OCI-M2 (cell line): Measurements from ENCODE around the gene TMEM151B.
"Not testable (repeated sequence)": the region's sequence is repeated elsewhere in the genome, so short reads cannot be mapped to it uniquely, and the experiment has no call there.

Source experiments
- DNase-seq: peaks from one replicate; lab custom pipeline; 2025; ENCODE audit not compliant: unreplicated experiment; lab: John Stamatoyannopoulos, UW

The TMEM151B gene

GRCh38 chr6:44269921-44270525 is at the start of gene TMEM151B:
Gene TMEM151B, plus strand, starts transcription at chr6:44270450. Its CDS starts 293 bp downstream, at chr6:44270743.
- no peak for DNase-seq

GRCh38 chr6:44220913-44221290 is 49.3 kb upstream of the TMEM151B start:
- DNase-seq = no peak

GRCh38 chr6:44221291-44221960 is 48.8 kb upstream of the TMEM151B start:
- peak; percentile 38 for DNase-seq

DNA sequence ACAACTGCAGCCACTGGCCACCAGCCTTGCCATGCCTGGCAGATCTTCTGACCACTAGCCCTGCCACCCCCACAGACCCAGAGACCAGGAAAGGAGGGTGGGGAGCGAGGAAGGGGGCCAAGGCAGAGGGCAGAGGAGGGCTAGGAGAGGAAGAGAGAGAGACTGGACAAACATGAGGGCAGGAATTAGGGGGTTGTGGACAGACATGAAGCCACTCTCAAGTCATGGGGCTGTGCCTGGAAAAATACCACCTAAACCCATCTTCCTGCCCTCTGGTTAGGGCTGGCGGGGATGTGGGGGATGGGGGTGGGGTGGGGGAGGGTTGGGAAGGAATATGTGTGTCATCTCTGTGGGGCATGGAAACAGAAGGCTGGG is 48.3 kb upstream of the TMEM151B start:
- DNase-seq = no peak

- DNase-seq = no peak
These were observed 47.5 kb upstream of the TMEM151B start for GRCh38 chr6:44222486-44223318.

DNA sequence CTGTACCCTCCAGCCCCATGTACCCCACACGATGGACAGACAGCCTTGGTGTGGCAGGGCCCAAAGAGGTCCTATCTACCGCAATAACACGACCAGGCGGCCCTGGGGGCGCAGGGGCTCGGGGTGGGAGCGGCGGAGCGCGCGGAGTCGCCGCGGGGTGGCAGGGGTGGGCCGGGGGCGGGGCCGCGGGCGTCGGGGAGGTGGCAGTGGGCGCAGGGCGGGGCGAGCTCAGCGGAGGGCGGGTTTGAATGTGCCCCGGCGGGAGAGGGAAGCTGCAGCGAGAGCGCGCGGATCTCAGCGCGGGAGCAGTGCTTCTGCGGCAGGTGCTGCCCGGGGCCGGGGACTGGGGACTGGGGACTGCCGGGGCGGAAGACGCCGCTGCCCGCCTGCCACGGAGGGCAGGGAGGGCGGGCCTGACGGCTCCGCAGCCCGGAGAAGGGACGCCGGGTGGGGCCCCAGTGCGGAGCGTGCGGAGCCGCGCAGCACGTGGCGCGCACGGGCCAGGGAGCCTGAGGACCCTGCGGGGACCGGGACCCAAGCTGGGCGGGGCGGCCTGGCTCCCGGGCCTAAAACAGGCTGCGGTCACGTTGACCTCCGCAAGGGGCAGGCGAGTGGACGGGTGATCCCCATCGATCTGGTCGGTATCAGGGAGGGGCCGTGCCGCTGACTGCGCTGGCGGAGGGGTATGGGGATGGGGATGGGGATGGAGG is 46.8 kb upstream of the TMEM151B start, which contains the start of gene SLC29A1:
Gene SLC29A1, plus strand, starts transcription at position 277 of the 710 bp plus-strand sequence. CDS start 3,719 bp downstream, outside the sequence.
- no peak for DNase-seq

DNA sequence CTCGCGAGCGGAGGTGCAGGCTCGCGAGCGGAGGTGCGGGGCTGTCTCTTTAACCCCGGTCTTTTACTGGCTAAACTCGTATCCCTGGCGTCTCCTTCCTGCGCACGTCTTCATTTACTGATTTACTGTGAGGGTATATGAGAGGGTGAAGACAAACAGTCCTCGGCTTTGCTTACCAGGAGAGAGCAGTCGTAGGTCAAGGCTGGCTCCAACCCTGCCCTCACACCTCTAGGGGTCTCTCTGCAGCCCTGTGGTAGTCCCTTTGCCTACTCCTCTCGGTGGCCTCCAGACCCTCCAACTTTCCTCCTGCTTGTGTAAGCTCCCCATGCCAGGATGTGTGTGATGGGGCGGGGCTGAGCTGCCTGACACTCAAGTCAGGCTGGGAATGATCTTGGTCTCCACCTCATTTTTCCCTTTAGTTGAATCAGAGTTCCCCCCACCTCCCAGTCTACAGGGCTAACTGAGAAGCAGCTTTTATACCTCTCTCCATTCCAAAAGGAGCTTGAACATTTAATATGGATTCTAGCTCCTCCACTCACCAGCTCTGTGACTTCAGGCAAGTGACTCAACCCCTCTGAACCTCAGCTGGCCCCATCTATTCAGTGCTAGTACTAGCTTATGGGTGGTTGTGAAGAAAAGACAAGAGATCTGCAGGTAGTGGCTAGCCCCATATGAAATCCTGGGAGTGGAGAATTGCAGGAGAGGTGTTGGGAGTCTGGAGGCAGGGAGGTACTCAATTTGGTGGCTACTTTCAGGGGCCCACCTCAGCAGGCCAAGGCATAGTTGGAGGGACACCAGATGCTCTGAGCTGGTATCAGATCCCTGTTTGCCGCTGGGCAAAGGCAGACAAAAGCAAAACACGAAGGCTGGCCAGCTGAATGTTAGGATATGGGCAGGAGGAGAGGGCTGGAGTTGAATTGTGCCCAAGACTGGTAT is 46.0 kb upstream of the TMEM151B start:
- DNase-seq = no peak

- DNase-seq = no peak
These were observed 45.3 kb upstream of the TMEM151B start for GRCh38 chr6:44224965-44225305.

GRCh38 chr6:44225579-44226325 is 44.5 kb upstream of the TMEM151B start:
- no peak for DNase-seq

- DNase-seq = no peak
These were observed 43.7 kb upstream of the TMEM151B start for GRCh38 chr6:44226368-44227147.

DNA sequence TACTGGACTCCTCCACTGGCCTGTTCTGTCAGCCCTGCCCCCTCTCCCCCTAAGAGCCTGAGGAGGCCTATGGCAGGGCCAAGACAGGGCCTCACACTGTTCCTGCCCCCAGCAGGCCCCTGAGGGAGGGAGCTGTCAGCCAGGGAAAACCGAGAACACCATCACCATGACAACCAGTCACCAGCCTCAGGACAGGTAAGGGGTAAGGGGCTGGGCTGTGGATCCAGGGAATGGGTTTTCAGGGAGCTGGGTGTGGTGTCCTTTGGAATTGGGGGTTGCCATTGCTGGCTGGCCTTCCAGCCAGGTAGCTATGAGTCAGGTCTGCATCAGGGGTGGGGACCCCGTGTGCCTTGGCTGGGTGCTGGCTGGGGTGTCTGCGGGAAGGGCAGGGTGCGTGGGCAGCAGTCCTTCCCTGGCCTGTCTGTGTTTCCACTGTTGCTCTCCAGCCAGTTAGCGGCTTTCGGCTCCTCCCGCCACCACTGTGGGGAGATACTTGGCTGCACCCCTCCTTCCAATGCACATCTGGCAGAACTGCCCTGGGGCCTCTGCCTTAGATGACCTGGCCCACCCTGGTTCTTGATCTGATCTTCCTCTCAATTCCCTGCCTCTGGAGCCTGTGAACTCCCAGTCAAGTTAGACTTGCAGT is 43.0 kb upstream of the TMEM151B start:
- DNase-seq = no peak

DNA sequence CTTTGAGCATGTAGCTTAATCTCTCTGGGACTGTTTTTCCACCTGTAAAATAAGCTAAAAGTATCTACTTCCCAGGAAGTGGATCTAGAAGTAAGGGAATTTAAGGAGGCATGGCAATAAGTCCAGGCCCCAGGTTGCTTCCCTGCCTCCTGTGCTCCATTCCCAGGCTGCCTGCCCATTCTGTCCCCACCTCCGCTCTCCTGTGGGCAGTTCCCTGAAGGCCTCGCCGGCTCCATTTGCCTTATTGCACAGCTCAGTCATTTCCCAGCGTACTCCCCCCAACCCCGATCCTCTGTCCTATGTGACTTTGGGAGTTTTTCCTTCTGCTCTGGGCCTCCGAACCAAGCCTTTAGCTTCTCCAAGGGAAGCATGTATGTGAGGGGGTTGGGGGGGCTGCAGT is 42.2 kb upstream of the TMEM151B start:
- no peak for DNase-seq

- DNase-seq = no peak
These were observed 41.8 kb upstream of the TMEM151B start for GRCh38 chr6:44228433-44228832.

DNA sequence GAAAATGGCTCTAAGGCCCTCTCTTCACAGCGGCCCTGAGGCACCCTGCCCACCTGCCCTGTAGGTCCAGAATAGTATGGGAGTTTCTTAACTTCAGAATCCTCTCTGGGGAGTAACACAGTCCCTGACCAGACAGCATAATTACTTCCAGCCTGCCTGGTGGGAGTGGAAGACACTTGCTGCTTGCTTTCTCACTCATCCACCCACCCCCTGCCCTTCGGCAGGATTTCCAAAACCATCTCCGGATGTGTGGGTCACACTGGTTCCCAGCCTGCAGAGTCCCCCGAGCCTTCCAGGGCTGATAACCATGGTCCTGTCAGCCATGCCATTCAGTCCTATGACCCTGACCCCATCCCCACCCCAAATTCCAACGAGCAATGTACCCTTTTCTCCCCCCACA is 41.4 kb upstream of the TMEM151B start:
- no peak for DNase-seq

DNA sequence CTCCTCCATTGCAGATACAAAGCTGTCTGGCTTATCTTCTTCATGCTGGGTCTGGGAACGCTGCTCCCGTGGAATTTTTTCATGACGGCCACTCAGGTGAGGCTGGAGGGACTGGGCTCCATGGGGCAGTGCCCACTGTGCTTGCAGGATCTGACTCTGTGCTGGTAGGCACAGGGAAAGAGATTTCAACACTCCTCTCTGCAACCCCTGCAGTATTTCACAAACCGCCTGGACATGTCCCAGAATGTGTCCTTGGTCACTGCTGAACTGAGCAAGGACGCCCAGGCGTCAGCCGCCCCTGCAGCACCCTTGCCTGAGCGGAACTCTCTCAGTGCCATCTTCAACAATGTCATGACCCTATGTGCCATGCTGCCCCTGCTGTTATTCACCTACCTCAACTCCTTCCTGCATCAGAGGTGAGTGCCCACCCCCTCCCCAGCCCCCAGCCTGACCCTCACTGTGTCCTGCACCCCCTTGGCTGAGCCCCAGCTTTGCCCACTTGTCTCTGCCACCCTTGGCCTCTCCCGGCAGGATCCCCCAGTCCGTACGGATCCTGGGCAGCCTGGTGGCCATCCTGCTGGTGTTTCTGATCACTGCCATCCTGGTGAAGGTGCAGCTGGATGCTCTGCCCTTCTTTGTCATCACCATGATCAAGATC is 40.7 kb upstream of the TMEM151B start:
- DNase-seq = no peak

DNA sequence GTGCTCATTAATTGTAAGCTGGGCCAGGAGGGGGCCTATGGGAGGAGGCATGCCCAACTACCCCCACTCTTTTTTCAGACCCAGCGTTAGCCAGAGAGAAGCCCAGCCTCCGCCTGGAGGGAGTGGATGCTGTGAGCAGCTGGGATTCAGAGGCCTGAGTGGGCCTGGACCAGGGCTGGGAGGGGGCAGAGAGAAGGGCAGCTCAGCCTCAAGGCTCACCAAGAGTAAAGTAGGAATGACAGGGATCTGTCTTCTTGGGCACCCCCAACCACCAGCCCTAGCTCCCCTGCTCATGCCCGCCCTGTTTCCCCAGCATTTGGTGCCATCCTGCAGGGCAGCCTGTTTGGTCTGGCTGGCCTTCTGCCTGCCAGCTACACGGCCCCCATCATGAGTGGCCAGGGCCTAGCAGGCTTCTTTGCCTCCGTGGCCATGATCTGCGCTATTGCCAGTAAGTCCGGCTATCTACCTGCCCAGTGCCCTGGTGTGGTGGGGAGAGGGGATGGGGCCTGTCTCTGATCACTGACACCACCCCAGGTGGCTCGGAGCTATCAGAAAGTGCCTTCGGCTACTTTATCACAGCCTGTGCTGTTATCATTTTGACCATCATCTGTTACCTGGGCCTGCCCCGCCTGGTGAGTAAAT is 40.1 kb upstream of the TMEM151B start:
- no peak for DNase-seq

- not testable (repeated sequence) for DNase-seq
These were observed 38.8 kb upstream of the TMEM151B start for GRCh38 chr6:44231426-44231825.
